Activated T-cell treated with anti-CD3 and anti-CD28 coated beads, Interleukin-2, amount 50 U/mL, for 72 hours (primary cell): ENCODE results near the gene ESCO1. TPM values are rescaled to one million over a fixed set of nuclear protein-coding genes. Genes with fewer than 3 reads are reported as not detected.
A peak's percentile ranks its signal among the peaks of the same experiment; 100 is the strongest.

Experiments used
- ATAC-seq, 2 donors: fragments of 150-1000 bp; cut with Tn5 transposase; replicated peaks in 1 of 2; 2 replicates each; pipeline ENCODE4 v1.10.0; 2021; ENCODE audit warnings: moderate library complexity in 2 of 2, mild to moderate bottlenecking in 1 of 2
- DNase-seq, 2 donors: peaks; one replicate each; pipeline ENCODE4 v3.0.0; 2021 to 2022; ENCODE audit warnings: mixed read lengths in 1 of 2
- H3K27ac Mint-ChIP-seq: one replicate; pipeline ENCODE4 v1.8.0; 2022; ENCODE audit warnings: mild to moderate bottlenecking, moderate library complexity, mixed read lengths
- H3K27me3 Mint-ChIP-seq: one replicate; pipeline ENCODE4 v1.8.0; 2022; ENCODE audit warnings: low read depth, mixed read lengths
- H3K36me3 Mint-ChIP-seq, 2 donors: one replicate each; pipeline ENCODE4 v1.8.0; 2022; ENCODE audit warnings: mixed read lengths in 2 of 2, mild to moderate bottlenecking in 1 of 2; ENCODE audit not compliant: insufficient read depth in 2 of 2
- H3K4me1 Mint-ChIP-seq: one replicate; pipeline ENCODE4 v1.8.0; 2022; ENCODE audit warnings: low read depth, mixed read lengths
- H3K4me3 Mint-ChIP-seq, 2 donors: one replicate each; pipeline ENCODE4 v1.8.0; 2022; ENCODE audit warnings: mild to moderate bottlenecking in 2 of 2, mixed read lengths in 2 of 2, moderate library complexity in 2 of 2
- H3K9me3 Mint-ChIP-seq, 2 donors: one replicate each; pipeline ENCODE4 v1.8.0; 2022; ENCODE audit warnings: mixed read lengths in 2 of 2
- total RNA-seq, 2 donors: library from RNA; stranded (reverse); gene quantifications; one replicate each; pipeline ENCODE4 v1.2.3, GENCODE V29; 2022

Gene ESCO1
- total RNA-seq, 2 donors from 2014 or later = 23.0 to 23.6 TPM

- H3K4me1 Mint-ChIP-seq = peaks cover 2% of the 10 kb centered on the region
- no peak overlapping the region for H3K4me3 Mint-ChIP-seq
- DNase-seq (no peak), ATAC-seq (no peak)
- H3K36me3 Mint-ChIP-seq = peaks cover 0 to 14% of the 10 kb centered on the region in 2 donors
- no peaks in the 10 kb centered on the region for H3K27me3 Mint-ChIP-seq
- H3K9me3 Mint-ChIP-seq = peaks cover 0 to 3% of the 10 kb centered on the region in 2 donors
- peak overlapping the region; percentile 84 for H3K27ac Mint-ChIP-seq
Observed at GRCh38 chr18:21557607-21558253, 42.8 kb downstream of the ESCO1 start.

- peaks cover 10 to 21% of the 10 kb centered on the region in 2 donors for H3K36me3 Mint-ChIP-seq
- DNase-seq (no peak), ATAC-seq (no peak)
- peaks cover 0 to 7% of the 10 kb centered on the region in 2 donors for H3K9me3 Mint-ChIP-seq
- H3K4me1 Mint-ChIP-seq = peaks cover 8% of the 10 kb centered on the region
- H3K27me3 Mint-ChIP-seq = no peaks in the 10 kb centered on the region
- H3K27ac Mint-ChIP-seq = no peak overlapping the region
- no peak overlapping the region for H3K4me3 Mint-ChIP-seq
Observed at GRCh38 chr18:21550510-21550970, 50.0 kb downstream of the ESCO1 start.

- DNase-seq (no peak), ATAC-seq (no peak)
- Mint-ChIP-seq H3K4me1 (peaks cover 8% of the 10 kb centered on the region), H3K4me3 (no peak overlapping the region), H3K27ac (no peak overlapping the region), H3K27me3 (no peaks in the 10 kb centered on the region), H3K36me3 (peaks cover 10 to 19% of the 10 kb centered on the region in 2 donors), H3K9me3 (peaks cover 0 to 7% of the 10 kb centered on the region in 2 donors)
Observed at GRCh38 chr18:21548647-21549046, 51.9 kb downstream of the ESCO1 start.

- Mint-ChIP-seq H3K27ac (no peak overlapping the region), H3K9me3 (no peaks in the 10 kb centered on the region), H3K4me1 (no peaks in the 10 kb centered on the region)
Observed at GRCh38 chr18:21546423-21546822, 54.1 kb downstream of the ESCO1 start.

GRCh38 chr18:21538230-21538629 lies 62.3 kb downstream of the ESCO1 start:
- ATAC-seq (no peak), DNase-seq (no peak)
- H3K27ac Mint-ChIP-seq = no peak overlapping the region
- H3K4me3 Mint-ChIP-seq = no peak overlapping the region
- H3K9me3 Mint-ChIP-seq = no peaks in the 10 kb centered on the region
- no peaks in the 10 kb centered on the region for H3K27me3 Mint-ChIP-seq
- no peaks in the 10 kb centered on the region for H3K4me1 Mint-ChIP-seq
- H3K36me3 Mint-ChIP-seq = peaks cover 3 to 13% of the 10 kb centered on the region in 2 donors

More at GRCh38 chr18:21546423-21546822, 54.1 kb downstream of the ESCO1 start:
- Mint-ChIP-seq H3K4me3 (no peak overlapping the region), H3K27me3 (no peaks in the 10 kb centered on the region), H3K36me3 (peaks cover 6 to 7% of the 10 kb centered on the region in 2 donors)
- no peak for ATAC-seq
- DNase-seq = no peak

GRCh38 chr18:21534327-21534726 lies 66.2 kb downstream of the ESCO1 start:
- no peaks in the 10 kb centered on the region for H3K4me1 Mint-ChIP-seq
- H3K36me3 Mint-ChIP-seq = peaks cover 0 to 22% of the 10 kb centered on the region in 2 donors
- H3K9me3 Mint-ChIP-seq = no peaks in the 10 kb centered on the region
- no peaks in the 10 kb centered on the region for H3K27me3 Mint-ChIP-seq
- no peak for ATAC-seq
- H3K27ac Mint-ChIP-seq = no peak overlapping the region
- DNase-seq = no peak
- H3K4me3 Mint-ChIP-seq = no peak overlapping the region

- ATAC-seq (no peak), DNase-seq (no peak)
- Mint-ChIP-seq H3K27me3 (no peaks in the 10 kb centered on the region), H3K27ac (no peak overlapping the region), H3K4me3 (no peak overlapping the region), H3K9me3 (no peaks in the 10 kb centered on the region), H3K36me3 (peaks cover 1 to 17% of the 10 kb centered on the region in 2 donors), H3K4me1 (no peaks in the 10 kb centered on the region)
Observed at GRCh38 chr18:21526463-21526862, 74.0 kb downstream of the ESCO1 start.

GRCh38 chr18:21525916-21526315 lies 74.6 kb downstream of the ESCO1 start:
- ATAC-seq = no peak
- Mint-ChIP-seq H3K9me3 (no peaks in the 10 kb centered on the region), H3K4me1 (no peaks in the 10 kb centered on the region), H3K27ac (no peak overlapping the region), H3K36me3 (peaks cover 1 to 12% of the 10 kb centered on the region in 2 donors), H3K27me3 (no peaks in the 10 kb centered on the region), H3K4me3 (no peak overlapping the region)
- no peak for DNase-seq

- Mint-ChIP-seq H3K4me1 (no peaks in the 10 kb centered on the region), H3K36me3 (peaks cover 1 to 12% of the 10 kb centered on the region in 2 donors), H3K27me3 (no peaks in the 10 kb centered on the region), H3K9me3 (no peaks in the 10 kb centered on the region), H3K4me3 (no peak overlapping the region), H3K27ac (no peak overlapping the region)
- ATAC-seq (no peak), DNase-seq (no peak)
Observed at GRCh38 chr18:21522530-21522929, 78.0 kb downstream of the ESCO1 start.

GRCh38 chr18:21513741-21514140 lies 86.8 kb downstream of the ESCO1 start:
- peaks cover 4 to 7% of the 10 kb centered on the region in 2 donors for H3K36me3 Mint-ChIP-seq
- DNase-seq = no peak
- no peak for ATAC-seq
- peaks cover 0 to 2% of the 10 kb centered on the region in 2 donors for H3K9me3 Mint-ChIP-seq
- H3K4me1 Mint-ChIP-seq = no peaks in the 10 kb centered on the region
- H3K4me3 Mint-ChIP-seq = no peak overlapping the region
- H3K27me3 Mint-ChIP-seq = no peaks in the 10 kb centered on the region
- no peak overlapping the region for H3K27ac Mint-ChIP-seq

GRCh38 chr18:21513292-21513691 lies 87.2 kb downstream of the ESCO1 start:
- Mint-ChIP-seq H3K27ac (no peak overlapping the region), H3K36me3 (peaks cover 4 to 7% of the 10 kb centered on the region in 2 donors), H3K27me3 (no peaks in the 10 kb centered on the region), H3K4me1 (no peaks in the 10 kb centered on the region), H3K4me3 (no peak overlapping the region), H3K9me3 (peaks cover 0 to 2% of the 10 kb centered on the region in 2 donors)
- DNase-seq (no peak), ATAC-seq (no peak)

- Mint-ChIP-seq H3K36me3 (peaks cover 3 to 4% of the 10 kb centered on the region in 2 donors), H3K9me3 (peaks cover 0 to 2% of the 10 kb centered on the region in 2 donors), H3K27me3 (no peaks in the 10 kb centered on the region), H3K27ac (no peak overlapping the region), H3K4me1 (no peaks in the 10 kb centered on the region), H3K4me3 (no peak overlapping the region)
- no peak for ATAC-seq
- no peak for DNase-seq
Observed at GRCh38 chr18:21509062-21509461, 91.4 kb downstream of the ESCO1 start.

- H3K9me3 Mint-ChIP-seq = peaks cover 0 to 2% of the 10 kb centered on the region in 2 donors
- H3K4me3 Mint-ChIP-seq = no peak overlapping the region
- peaks cover 2 to 3% of the 10 kb centered on the region in 2 donors for H3K36me3 Mint-ChIP-seq
Observed at GRCh38 chr18:21507913-21508701, 92.4 kb downstream of the ESCO1 start.

More at GRCh38 chr18:21507913-21508701, 92.4 kb downstream of the ESCO1 start:
- H3K4me1 Mint-ChIP-seq = no peaks in the 10 kb centered on the region
- ATAC-seq (no peak), DNase-seq (no peak)
- H3K27ac Mint-ChIP-seq = no peak overlapping the region
- no peaks in the 10 kb centered on the region for H3K27me3 Mint-ChIP-seq
